ENCODE results near the gene HLA-DMA. TPM values are rescaled to one million over a fixed set of nuclear protein-coding genes. Genes with fewer than 3 reads are reported as not detected.
A peak's percentile ranks its signal among the peaks of the same experiment; 100 is the strongest.

HLA-DMA gene
- total RNA-seq, 5 donors from 2014 or later (not counting 1 experiment from before 2014, with no cell fraction given) = 22.3 to 37.8 (median 27.5) TPM

- Mint-ChIP-seq H3K9me3 (no peaks in the 10 kb centered on the region), H3K27ac (peak overlapping the region; percentile 97 to 98), H3K4me3 (peak overlapping the region; percentile 76 to 90 (median 88)), H3K36me3 (peaks cover 18% of the 10 kb centered on the region), H3K27me3 (no peaks in the 10 kb centered on the region), H3K4me1 (peaks cover 57 to 76% (median 62%) of the 10 kb centered on the region in 3 donors)
- ChIA-PET POLR2A (interaction anchor here (1.1 to 2.0 kb wide), 7 partner anchors 12 to 43 kb away, joined by 3 to 36 read pairs (median 5); partner anchors contain the start of genes BRD2 (in 1 of the 2) and HLA-DMA (in 1 of the 2)), CTCF (interaction anchor here in 1 of 2 donors (0.5 to 3.6 kb wide), 15 partner anchors 8 to 267 kb away, joined by 3 to 80 read pairs (median 4); partner anchors contain the start of genes BRD2, HLA-DMA, RING1 and TAP2)
- peak overlapping the region; percentile 69 to 94 for H3K4me3 ChIP-seq (ENCODE audit: control insufficient read depth in 1 of 2, extremely low read depth in 1 of 2, low read length in 1 of 2)
- ATAC-seq (replicated peaks in 1 of 4) = peak; percentile 75 to 83 (median 80)
- peaks cover 0 to 11% of the 10 kb centered on the region in 2 donors for H3K36me3 ChIP-seq (ENCODE audit: control insufficient read depth in 2 of 2, extremely low read depth in 1 of 2, insufficient read depth in 1 of 2, low read length in 1 of 2)
- H3K27ac ChIP-seq (ENCODE audit: low read length) = peak overlapping the region; percentile 93
- H3K27me3 ChIP-seq (replicated peaks in 1 of 2; ENCODE audit: control insufficient read depth in 2 of 2, extremely low read depth in 1 of 2, insufficient read depth in 2 of 2, low read length in 1 of 2) = no peaks in the 10 kb centered on the region
- WGBS (ENCODE audit: insufficient coverage) = 4% methylated on average over 4 of the region's 7 CpGs
- H3K9me3 ChIP-seq = no peaks in the 10 kb centered on the region
- peaks cover 52 to 60% of the 10 kb centered on the region in 2 experiments for H3K4me1 ChIP-seq (ENCODE audit: control insufficient read depth in 1 of 2, extremely low read depth in 1 of 2, insufficient read depth in 2 of 2, low read length in 2 of 2)
- peak in 32 of 35 experiments; percentile 7 to 81 (median 38) for DNase-seq
Observed at GRCh38 chr6:32941214-32941768, 11.6 kb downstream of the HLA-DMA start.

GRCh38 chr6:32940656-32941213 is 12.2 kb downstream of the HLA-DMA start, which contains the start of gene HLA-DMB:
Gene HLA-DMB (minus strand): TSS chr6:32941028. CDS start chr6:32940807, 221 bp downstream.
- Mint-ChIP-seq H3K36me3 (peaks cover 24% of the 10 kb centered on the region), H3K27me3 (no peaks in the 10 kb centered on the region), H3K9me3 (no peaks in the 10 kb centered on the region), H3K4me3 (peak within 1 kb of the TSS; percentile 76 to 90 (median 88)), H3K4me1 (peaks cover 57 to 72% (median 59%) of the 10 kb centered on the region in 3 donors), H3K27ac (peak within 1 kb of the TSS; percentile 97 to 98)
- DNase-seq = peak in 33 of 35 experiments; percentile 19 to 89 (median 42)
- 11% methylated on average over 5 of the region's 9 CpGs for WGBS (ENCODE audit: insufficient coverage)
- no peaks in the 10 kb centered on the region for H3K9me3 ChIP-seq
- ChIA-PET POLR2A (interaction anchor here (1.1 to 2.0 kb wide), 6 partner anchors 12 to 43 kb away, joined by 3 to 36 read pairs (median 6); partner anchors contain the start of genes BRD2 (in 1 of the 2) and HLA-DMA (in 1 of the 2)), CTCF (interaction anchor here in 1 of 2 donors (0.5 to 3.6 kb wide), 12 partner anchors 8 to 153 kb away, joined by 3 to 80 read pairs (median 4); partner anchors contain the start of genes BRD2, HLA-DMA and TAP2)
- H3K4me3 ChIP-seq (ENCODE audit: control insufficient read depth in 1 of 2, extremely low read depth in 1 of 2, low read length in 1 of 2) = peak within 1 kb of the TSS; percentile 69 to 94
- H3K36me3 ChIP-seq (ENCODE audit: control insufficient read depth in 2 of 2, extremely low read depth in 1 of 2, insufficient read depth in 1 of 2, low read length in 1 of 2) = peaks cover 0 to 11% of the 10 kb centered on the region in 2 donors
- ATAC-seq (replicated peaks in 1 of 4) = peak; percentile 85 to 90 (median 87)
- no peaks in the 10 kb centered on the region for H3K27me3 ChIP-seq (replicated peaks in 1 of 2; ENCODE audit: control insufficient read depth in 2 of 2, extremely low read depth in 1 of 2, insufficient read depth in 2 of 2, low read length in 1 of 2)
- H3K27ac ChIP-seq (ENCODE audit: low read length) = peak within 1 kb of the TSS; percentile 93
- peaks cover 52 to 60% of the 10 kb centered on the region in 2 experiments for H3K4me1 ChIP-seq (ENCODE audit: control insufficient read depth in 1 of 2, extremely low read depth in 1 of 2, insufficient read depth in 2 of 2, low read length in 2 of 2)

GRCh38 chr6:32938494-32938893 is 14.4 kb downstream of the HLA-DMA start:
- ATAC-seq (replicated peaks in 1 of 4) = no peak
- H3K4me3 Mint-ChIP-seq = no peak overlapping the region
- no peak overlapping the region for H3K4me3 ChIP-seq (ENCODE audit: control insufficient read depth in 1 of 2, extremely low read depth in 1 of 2, low read length in 1 of 2)
- peaks cover 36 to 42% of the 10 kb centered on the region in 2 experiments for H3K4me1 ChIP-seq (ENCODE audit: control insufficient read depth in 1 of 2, extremely low read depth in 1 of 2, insufficient read depth in 2 of 2, low read length in 2 of 2)
- peaks cover 0 to 13% of the 10 kb centered on the region in 2 donors for H3K36me3 ChIP-seq (ENCODE audit: control insufficient read depth in 2 of 2, extremely low read depth in 1 of 2, insufficient read depth in 1 of 2, low read length in 1 of 2)
- ChIA-PET CTCF (interaction anchor here in 1 of 2 donors (0.6 to 3.6 kb wide), 2 partner anchors 15 to 245 kb away, joined by 3 to 80 read pairs; partner anchors contain the start of gene HLA-DMA), POLR2A (no interaction called here)
- peaks cover 24% of the 10 kb centered on the region for H3K36me3 Mint-ChIP-seq
- H3K4me1 Mint-ChIP-seq = peaks cover 38 to 54% (median 41%) of the 10 kb centered on the region in 3 donors
- no peak overlapping the region for H3K27ac Mint-ChIP-seq
- WGBS (ENCODE audit: insufficient coverage) = 97% methylated on average over 6 of the region's 7 CpGs
- no peaks in the 10 kb centered on the region for H3K27me3 Mint-ChIP-seq
- H3K27ac ChIP-seq (ENCODE audit: low read length) = no peak overlapping the region
- H3K27me3 ChIP-seq (replicated peaks in 1 of 2; ENCODE audit: control insufficient read depth in 2 of 2, extremely low read depth in 1 of 2, insufficient read depth in 2 of 2, low read length in 1 of 2) = no peaks in the 10 kb centered on the region
- H3K9me3 Mint-ChIP-seq = no peaks in the 10 kb centered on the region
- no peaks in the 10 kb centered on the region for H3K9me3 ChIP-seq
- no peak for DNase-seq

- 100% methylated on average over 3 of the region's 8 CpGs for WGBS (ENCODE audit: insufficient coverage)
- H3K4me3 Mint-ChIP-seq = no peak overlapping the region
- Histone ChIP-seq H3K4me1 (ENCODE audit: control insufficient read depth in 1 of 2, extremely low read depth in 1 of 2, insufficient read depth in 2 of 2, low read length in 2 of 2) (peaks cover 24 to 31% of the 10 kb centered on the region in 2 experiments), H3K9me3 (no peaks in the 10 kb centered on the region), H3K36me3 (ENCODE audit: control insufficient read depth in 2 of 2, extremely low read depth in 1 of 2, insufficient read depth in 1 of 2, low read length in 1 of 2) (peaks cover 0 to 13% of the 10 kb centered on the region in 2 donors), H3K4me3 (ENCODE audit: control insufficient read depth in 1 of 2, extremely low read depth in 1 of 2, low read length in 1 of 2) (no peak overlapping the region), H3K27ac (ENCODE audit: low read length) (no peak overlapping the region), H3K27me3 (replicated peaks in 1 of 2; ENCODE audit: control insufficient read depth in 2 of 2, extremely low read depth in 1 of 2, insufficient read depth in 2 of 2, low read length in 1 of 2) (no peaks in the 10 kb centered on the region)
- DNase-seq (no peak), ATAC-seq (replicated peaks in 1 of 4) (no peak)
- POLR2A ChIA-PET = no interaction called here
- no peaks in the 10 kb centered on the region for H3K27me3 Mint-ChIP-seq
- CTCF ChIA-PET = interaction anchor here (0.6 to 1.1 kb wide), 4 partner anchors 17 to 83 kb away, joined by 3 to 5 read pairs (median 3); partner anchors contain the start of gene PSMB9 (in 1 of the 2)
- no peak overlapping the region for H3K27ac Mint-ChIP-seq
- no peaks in the 10 kb centered on the region for H3K9me3 Mint-ChIP-seq
- peaks cover 27 to 44% (median 29%) of the 10 kb centered on the region in 3 donors for H3K4me1 Mint-ChIP-seq
- peaks cover 24% of the 10 kb centered on the region for H3K36me3 Mint-ChIP-seq
Observed at GRCh38 chr6:32937230-32937633, 15.7 kb downstream of the HLA-DMA start.

- H3K27me3 Mint-ChIP-seq = no peaks in the 10 kb centered on the region
- ChIA-PET CTCF (interaction anchor here in 1 of 2 donors (5.3 kb wide), 1 partner anchor 46 kb away, joined by 124 read pairs; no protein-coding TSS in a partner anchor), POLR2A (no interaction called here)
- ATAC-seq (replicated peaks in 1 of 4) (no peak), DNase-seq (no peak)
- H3K27me3 ChIP-seq (replicated peaks in 1 of 2; ENCODE audit: control insufficient read depth in 2 of 2, extremely low read depth in 1 of 2, insufficient read depth in 2 of 2, low read length in 1 of 2) = no peaks in the 10 kb centered on the region
- no peak overlapping the region for H3K27ac ChIP-seq (ENCODE audit: low read length)
- H3K4me3 ChIP-seq (ENCODE audit: control insufficient read depth in 1 of 2, extremely low read depth in 1 of 2, low read length in 1 of 2) = no peak overlapping the region
- peaks cover 24% of the 10 kb centered on the region for H3K36me3 Mint-ChIP-seq
- peak overlapping the region in 1 of 2 donors; percentile 53 for H3K27ac Mint-ChIP-seq
- H3K4me1 ChIP-seq (ENCODE audit: control insufficient read depth in 1 of 2, extremely low read depth in 1 of 2, insufficient read depth in 2 of 2, low read length in 2 of 2) = peaks cover 18 to 24% of the 10 kb centered on the region in 2 experiments
- peaks cover 20 to 38% (median 22%) of the 10 kb centered on the region in 3 donors for H3K4me1 Mint-ChIP-seq
- H3K9me3 Mint-ChIP-seq = no peaks in the 10 kb centered on the region
- no peaks in the 10 kb centered on the region for H3K9me3 ChIP-seq
- WGBS (ENCODE audit: insufficient coverage) = 93% methylated on average over 10 of the region's 12 CpGs
- H3K36me3 ChIP-seq (ENCODE audit: control insufficient read depth in 2 of 2, extremely low read depth in 1 of 2, insufficient read depth in 1 of 2, low read length in 1 of 2) = peaks cover 0 to 13% of the 10 kb centered on the region in 2 donors
- no peak overlapping the region for H3K4me3 Mint-ChIP-seq
Observed at GRCh38 chr6:32936239-32937152, 16.4 kb downstream of the HLA-DMA start.
